M059J (cell line): ENCODE data around the gene POLDIP3. TPM values are rescaled to one million over a fixed set of nuclear protein-coding genes. Genes with fewer than 3 reads are reported as not detected.
A peak's percentile ranks its signal among the peaks of the same experiment; 100 is the strongest.
"Not testable (repeated sequence)": the region's sequence is repeated elsewhere in the genome, so short reads cannot be mapped to it uniquely, and the experiment has no call there.

Experiments
- DNase-seq: peaks from one replicate; pipeline ENCODE4 v3.0.0-alpha.2; 2012; ENCODE audit warnings: low read depth
- total RNA-seq: library from RNA; depleted of rRNA; stranded (reverse); fragments of >200 nt; shearing (Covaris generic); gene quantifications from 2 replicates; pipeline ENCODE4 v1.2.3, GENCODE V29; 2014; rRNA removed

The POLDIP3 gene
- total RNA-seq, 1 experiment from 2014 or later, result 28.3 TPM

DNA sequence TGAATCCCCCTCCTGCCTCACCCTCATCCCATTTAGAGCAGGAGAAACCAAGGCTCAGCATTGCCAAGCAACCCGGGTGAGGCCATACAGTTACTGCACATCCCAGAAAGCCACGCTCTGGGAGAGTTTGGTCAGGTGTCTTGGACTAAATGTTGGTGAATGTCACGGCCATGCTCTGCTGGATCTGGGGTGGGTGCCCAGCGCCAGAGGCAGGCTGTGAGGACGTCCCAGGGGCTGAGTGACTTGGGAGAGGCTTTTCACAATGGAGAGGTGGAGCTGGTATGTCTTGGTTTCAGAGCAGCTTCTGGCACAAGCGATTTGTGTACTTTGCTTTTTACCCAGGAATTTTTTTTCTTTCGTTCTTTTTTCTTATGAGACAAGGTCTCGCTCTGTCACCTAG, 54.3 kb downstream of the POLDIP3 start:
- DNase-seq, result no peak

DNA sequence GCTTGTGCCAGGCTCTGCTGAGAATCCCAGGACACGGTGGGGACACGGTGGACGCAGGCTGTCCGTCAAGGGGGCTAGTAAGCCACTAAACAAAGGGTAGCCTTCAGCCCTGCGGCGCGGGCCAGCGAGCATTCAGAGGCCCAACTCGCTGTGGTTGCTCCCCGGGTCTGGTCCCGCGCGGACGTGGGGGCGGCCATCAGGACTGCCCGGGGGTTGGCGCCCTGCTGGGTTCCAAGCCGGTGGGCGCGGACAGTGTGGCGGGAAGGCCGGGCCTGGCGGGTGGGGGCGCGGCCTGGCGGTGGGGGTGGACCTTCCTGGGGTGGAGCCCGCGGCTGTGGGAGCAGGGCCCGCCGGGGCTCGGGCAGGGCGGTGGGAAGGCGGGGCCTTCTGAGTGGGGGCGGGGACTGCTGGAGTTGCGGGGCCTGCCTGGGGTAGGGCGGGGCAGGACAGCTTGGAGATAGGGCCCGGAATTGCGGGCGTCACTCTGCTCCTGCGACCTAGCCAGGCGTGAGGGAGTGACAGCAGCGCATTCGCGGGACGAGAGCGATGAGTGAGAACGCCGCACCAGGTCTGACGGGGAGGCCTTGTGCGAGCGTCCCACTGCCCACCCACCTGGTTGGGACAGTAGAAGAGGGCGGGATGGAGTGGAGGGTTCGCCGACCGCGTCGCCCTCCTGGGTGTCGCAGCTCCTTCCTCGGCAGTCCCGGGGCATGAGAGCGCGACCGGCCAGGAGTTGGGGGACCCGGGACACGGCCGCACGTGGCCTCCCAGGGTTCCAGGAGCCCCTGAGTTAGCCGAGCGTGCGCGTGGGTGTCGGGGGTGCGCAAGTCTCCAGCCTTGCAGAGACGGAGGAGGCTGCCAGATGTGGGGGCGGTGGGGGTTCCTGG, 61.0 kb downstream of the POLDIP3 start, which contains the start of gene SERHL2:
SERHL2 (plus strand) TSS at position 482 of the 887 bp plus-strand sequence; CDS start at position 547, 65 bp downstream.
- DNase-seq, result peak; percentile 60

DNA sequence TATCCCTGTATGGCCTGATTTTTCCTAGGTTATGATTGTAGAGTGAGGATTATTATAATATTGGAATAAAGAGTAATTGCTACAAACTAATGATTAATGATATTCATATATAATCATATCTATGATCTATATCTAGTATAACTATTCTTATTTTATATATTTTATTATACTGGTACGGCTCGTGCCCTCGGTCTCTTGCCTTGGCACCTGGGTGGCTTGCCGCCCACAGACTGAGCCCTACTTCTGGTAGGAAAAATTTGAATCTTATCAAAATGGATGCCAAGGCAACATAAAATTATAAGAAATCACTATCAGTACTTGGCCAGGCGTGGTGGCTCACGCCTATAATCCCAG, 62.4 kb downstream of the POLDIP3 start:
- DNase-seq, result not testable (repeated sequence)

DNA sequence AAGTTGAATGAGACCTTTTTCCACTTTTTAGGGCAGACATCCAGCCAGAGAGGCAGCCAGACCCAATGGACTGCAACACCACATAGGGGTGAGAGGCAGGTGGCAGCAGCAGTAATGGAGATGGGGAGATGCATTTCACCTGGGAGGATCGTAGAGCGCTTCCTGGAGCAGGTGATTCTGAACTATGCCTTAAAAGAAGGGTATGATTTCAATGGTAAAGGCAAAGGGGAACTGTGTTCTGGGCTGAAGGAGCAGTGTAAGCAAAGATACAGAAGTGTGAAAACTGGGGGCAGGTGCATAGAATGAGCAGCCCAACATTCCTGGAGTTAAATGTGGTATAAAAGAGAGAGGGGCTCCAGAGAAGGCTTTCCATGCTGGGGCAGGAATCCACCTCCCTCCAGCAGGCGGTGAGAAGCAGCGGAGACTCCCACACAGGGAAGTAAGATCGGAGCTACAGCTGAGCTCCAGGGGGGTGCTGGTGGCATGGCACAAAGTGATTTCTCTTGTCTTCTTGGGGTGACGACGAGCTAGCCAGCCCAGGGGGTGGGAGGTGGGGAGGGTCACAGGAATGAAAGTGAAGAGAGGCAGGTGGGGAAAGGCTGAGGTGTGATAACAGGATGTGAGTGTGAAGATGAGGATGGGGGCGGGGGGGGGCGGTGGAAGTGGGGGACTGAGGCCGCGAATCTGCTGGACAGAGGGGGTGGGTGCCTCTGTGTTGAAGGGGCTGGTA, 65.2 kb downstream of the POLDIP3 start:
- DNase-seq, result no peak

DNA sequence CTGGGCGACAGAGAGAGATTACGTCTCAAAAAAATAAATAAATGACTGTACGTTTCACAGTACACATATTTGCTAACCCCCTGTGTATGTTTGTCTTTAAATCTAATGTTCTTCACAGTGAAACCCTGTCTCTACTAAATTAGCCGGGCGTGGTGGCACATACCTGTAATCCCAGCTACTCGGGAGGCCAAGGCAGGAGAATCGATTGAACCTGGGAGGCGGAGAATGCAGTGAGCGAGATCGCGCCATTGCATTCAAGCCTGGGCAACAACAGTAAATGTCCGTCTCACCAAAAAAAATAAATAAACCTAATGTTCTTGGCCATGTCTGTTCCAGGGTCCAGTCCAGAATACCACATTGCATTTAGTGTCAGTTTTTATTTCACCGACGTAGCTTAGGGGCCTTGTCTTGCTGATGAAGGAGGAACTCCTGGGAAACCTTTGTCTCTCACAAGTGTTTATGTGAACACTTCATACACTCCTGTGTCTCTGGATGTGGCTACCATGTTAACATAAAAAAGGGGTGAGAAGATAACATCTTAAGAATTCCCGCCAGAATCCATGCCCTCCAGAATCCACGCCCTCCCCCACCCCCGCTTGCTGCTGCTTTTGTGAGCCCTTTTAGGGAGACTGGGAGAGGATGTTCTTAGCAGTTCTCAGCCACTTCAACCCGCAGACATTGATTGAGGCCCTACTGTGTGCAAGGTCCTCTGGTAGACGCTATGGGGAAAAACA, 65.9 kb downstream of the POLDIP3 start:
- DNase-seq, result no peak

DNA sequence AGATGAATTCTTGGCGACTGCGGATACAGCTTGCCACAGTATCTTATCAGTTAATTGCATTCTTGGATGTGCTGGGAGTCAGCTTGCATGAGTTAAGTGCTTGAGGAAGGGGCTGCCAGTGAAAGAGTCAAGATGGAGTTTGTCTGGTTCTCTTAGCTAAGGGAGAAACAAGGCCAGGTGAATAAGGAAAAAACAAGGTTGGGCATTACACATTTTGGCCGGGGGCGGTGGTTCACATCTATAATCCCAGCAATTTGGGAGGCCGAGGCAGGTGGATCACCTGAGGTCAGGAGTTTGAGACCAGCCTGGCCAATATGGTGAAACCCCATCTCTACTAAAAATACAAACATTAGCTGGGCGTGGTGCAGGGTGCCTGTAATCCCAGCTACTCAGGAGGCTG, 66.6 kb downstream of the POLDIP3 start:
- DNase-seq, result not testable (repeated sequence)

DNA sequence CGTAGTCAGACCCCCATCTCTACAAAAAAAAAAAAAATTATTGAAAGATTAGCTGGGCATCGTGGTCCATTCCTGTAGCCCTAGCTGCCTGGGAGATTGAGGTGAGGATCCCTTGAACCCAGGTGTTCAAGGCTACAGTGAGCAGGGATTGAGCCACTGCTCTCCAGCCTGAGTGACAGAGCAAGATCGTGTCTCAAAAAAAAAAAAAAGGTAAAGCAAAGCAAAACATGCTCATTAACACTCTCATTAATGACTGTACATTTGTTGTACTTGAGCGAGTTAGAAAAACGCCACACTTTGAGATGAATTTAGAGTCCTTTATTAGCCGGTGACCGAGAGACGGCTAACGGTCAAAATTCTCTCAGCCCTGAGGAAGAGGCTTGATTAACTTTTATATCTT, 67.1 kb downstream of the POLDIP3 start:
- no peak for DNase-seq

DNA sequence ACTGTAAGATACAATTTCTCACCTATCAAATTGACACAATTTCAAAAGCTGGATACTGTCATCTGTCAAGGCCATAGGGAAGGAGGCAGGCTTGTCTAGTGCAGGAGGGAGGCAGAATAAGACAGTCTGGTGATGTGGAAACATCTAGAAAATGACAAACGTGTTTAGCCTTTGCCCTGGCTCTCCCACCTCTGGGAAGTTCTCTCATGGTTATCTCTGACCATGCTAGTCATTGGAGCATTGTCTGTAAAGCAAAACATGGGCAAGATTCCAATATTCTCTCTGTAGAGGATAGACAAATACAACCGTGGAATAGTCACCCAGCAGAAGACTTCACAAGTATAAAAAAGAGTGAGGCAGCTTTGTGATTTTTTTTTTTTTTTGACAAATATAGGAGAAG, 70.0 kb downstream of the POLDIP3 start:
- peak; percentile 41 for DNase-seq

DNA sequence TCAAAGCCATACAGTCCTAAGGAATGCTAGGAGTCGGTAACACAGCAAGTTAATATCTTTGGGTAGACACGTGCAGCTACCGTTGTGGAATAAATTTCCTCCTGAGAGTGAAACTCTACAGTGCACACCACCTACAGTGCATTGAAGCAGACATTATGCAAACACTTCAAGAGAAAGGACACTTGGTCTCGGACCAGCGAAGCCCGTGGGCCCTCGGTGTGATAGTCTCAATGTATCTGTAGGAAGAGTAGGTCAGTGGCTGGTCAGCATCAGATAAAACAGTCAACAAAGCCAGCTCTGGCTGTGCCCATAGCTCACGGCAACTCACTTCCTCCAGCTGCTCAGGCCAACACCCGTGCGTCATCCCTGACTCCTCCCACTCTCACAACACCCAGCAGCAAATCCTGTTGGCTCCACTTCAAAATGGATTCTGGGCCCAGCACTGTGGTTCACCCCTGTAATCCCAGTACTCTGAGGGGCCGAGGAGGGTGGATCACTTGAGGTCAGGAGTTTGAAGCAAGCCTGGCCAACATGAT, 75.4 kb downstream of the POLDIP3 start:
- DNase-seq, result peak; percentile 46

DNA sequence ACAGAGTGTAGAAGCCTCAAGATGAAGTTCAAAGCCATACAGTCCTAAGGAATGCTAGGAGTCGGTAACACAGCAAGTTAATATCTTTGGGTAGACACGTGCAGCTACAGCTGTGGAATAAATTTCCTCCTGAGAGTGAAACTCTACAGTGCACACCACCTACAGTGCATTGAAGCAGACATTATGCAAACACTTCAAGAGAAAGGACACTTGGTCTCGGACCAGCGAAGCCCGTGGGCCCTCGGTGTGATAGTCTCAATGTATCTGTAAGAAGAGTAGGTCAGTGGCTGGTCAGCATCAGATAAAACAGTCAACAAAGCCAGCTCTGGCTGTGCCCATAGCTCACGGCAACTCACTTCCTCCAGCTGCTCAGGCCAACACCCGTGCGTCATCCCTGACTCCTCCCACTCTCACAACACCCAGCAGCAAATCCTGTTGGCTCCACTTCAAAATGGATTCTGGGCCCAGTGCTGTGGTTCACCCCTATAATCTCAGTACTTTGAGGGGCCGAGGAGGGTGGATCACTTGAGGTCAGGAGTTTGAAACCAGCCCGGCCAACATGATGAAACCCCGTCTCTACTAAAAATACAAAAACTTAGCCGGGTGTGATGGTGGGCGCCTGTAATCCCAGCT, 77.4 kb downstream of the POLDIP3 start:
- DNase-seq, result not testable (repeated sequence)

DNA sequence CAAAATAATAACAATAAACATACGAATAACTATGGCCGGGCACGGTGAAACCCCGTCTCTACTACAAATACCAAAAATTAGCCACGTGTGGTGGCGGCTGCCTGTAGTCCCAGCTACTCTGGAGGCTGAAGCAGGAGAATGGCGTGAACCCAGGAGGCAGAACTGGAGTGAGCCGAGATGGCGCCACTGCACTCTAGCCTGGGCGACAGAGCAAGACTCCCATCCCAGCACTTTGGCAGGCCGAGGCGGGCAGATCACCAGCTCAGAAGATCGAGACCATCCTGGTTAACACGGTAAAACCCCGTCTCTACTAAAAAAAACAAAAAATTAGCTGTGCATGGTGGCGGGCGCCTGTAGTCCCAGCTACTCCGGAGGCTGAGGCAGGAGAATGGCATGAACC, 78.0 kb downstream of the POLDIP3 start:
- not testable (repeated sequence) for DNase-seq

DNA sequence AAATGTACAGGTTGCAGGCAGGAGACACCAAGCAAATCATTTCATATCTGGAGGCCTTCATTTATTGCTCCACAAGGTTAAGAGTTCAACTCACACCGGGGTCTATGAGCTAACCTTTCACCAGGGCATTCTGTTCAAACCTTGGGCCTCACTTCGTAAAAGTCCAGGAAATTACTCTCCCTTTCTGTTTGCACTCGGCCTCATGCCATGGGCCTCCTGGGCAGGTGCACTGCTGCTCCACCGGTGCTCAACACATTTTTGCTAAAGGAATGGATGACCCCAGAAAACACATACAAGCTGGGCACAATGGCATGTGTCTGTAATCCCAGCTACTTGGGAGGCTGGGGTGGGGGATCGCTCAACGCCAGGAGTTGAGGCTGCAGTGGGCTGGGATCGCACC, 78.5 kb downstream of the POLDIP3 start:
- DNase-seq, result no peak

DNA sequence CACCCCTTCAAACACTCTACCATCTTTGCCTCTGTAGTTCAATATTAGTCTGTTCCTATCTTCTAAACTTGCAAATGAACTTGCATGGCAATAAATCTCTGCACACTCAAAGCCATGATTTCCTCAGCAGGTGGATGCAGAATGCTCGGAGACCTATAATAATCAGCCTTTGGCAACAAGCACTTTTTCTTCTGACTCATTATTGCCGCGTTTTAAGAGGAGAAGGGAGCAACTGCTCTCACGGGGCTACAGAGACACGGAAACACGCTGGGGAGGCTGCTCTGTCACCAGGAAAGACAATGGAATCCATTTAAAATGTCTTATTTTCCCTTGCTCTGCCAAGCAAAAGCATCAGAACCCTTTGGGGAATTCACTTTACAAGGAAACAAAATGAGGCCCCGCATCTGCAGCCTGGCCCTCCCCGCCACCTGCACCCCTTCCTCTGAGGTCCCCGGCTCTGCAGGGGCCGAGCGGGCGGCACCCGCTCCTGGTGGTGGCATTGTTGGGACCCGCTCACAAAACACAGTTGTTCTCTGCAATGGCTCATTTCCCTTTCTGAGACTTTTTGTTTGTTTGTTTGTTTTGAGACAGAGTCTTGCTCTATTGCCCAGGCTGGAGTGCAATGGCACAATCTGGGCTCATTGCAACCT, 79.5 kb downstream of the POLDIP3 start:
- not testable (repeated sequence) for DNase-seq

Other genes starting within 250 kb of the POLDIP3 start
- not detected in 2 replicates for gene NFAM1, start 182.5 kb downstream of the POLDIP3 start, total RNA-seq
- 18.4 and 24.2 TPM in 2 replicates for gene RRP7A, start 95.1 kb downstream of the POLDIP3 start, total RNA-seq
- gene SERHL2, start 60.9 kb downstream of the POLDIP3 start, total RNA-seq, result 0.15 and 0.22 TPM in 2 replicates
- not detected in 2 replicates for gene ATP5MGL, start 25.7 kb upstream of the POLDIP3 start, total RNA-seq
- gene CYB5R3, start 34.5 kb upstream of the POLDIP3 start, total RNA-seq, result 47.9 and 80.4 TPM in 2 replicates
- gene A4GALT, start 106.0 kb upstream of the POLDIP3 start, total RNA-seq, result 2.5 and 2.9 TPM in 2 replicates
- 41.2 and 64.6 TPM in 2 replicates for gene ARFGAP3, start 242.4 kb upstream of the POLDIP3 start, total RNA-seq